Measurements from ENCODE around the gene GAB4. TPM values are rescaled to one million over a fixed set of nuclear protein-coding genes. Genes with fewer than 3 reads are reported as not detected.

GAB4 gene
- total RNA-seq, 2 experiments from 2014 or later, result not detected

DNA sequence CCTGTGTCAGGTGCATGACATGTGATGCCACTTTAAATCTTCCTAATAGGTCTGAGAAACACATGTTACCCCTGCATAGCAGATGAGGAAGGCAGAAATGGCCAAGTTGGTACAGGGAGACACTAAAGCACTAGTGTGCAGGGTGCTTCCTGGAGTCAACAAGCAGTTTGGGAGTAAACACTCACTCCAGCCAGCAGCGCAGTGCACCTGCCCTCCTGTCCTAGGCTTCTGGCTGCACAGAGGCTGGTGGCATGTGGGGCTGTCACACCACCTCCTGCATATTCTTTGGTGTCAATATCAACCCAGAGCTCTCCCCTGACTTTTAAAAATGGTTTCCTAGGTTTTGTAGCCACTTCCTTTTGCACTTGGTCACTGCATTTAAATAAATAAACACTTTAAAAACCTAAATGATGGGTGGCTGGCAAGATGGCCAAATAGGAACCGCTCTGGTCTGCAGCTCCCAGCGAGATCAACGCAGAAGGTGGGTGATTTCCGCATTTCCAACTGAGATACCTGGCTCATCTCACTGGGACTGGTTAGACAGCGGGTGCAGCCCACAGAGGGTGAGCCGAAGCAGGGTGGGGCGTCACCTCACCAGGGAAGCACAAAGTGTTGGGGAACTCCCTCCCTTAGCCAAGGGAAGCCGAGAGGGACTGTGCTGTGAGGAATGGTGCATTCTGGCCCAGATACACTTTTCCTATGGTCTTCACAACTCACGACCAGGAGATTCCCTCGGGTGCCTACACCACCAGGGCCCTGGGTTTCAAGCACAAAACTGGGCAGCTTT, 33.5 kb downstream of the GAB4 start:
- Mint-ChIP-seq H3K36me3 (ENCODE audit: low read depth) (no peaks in the 10 kb centered on the region), H3K4me3 (no peak overlapping the region), H3K4me1 (peaks cover 9% of the 10 kb centered on the region), H3K9me3 (ENCODE audit: low read depth) (no peaks in the 10 kb centered on the region), H3K27me3 (peaks cover 32% of the 10 kb centered on the region), H3K27ac (no peak overlapping the region)
- CTCF ChIA-PET, result no interaction called here
- ATAC-seq, result no peak
- intact Hi-C loops (cut with DNase I, micrococcal nuclease), result no loop called here
- POLR2A ChIA-PET, result no interaction called here
- DNase-seq, result no peak

DNA sequence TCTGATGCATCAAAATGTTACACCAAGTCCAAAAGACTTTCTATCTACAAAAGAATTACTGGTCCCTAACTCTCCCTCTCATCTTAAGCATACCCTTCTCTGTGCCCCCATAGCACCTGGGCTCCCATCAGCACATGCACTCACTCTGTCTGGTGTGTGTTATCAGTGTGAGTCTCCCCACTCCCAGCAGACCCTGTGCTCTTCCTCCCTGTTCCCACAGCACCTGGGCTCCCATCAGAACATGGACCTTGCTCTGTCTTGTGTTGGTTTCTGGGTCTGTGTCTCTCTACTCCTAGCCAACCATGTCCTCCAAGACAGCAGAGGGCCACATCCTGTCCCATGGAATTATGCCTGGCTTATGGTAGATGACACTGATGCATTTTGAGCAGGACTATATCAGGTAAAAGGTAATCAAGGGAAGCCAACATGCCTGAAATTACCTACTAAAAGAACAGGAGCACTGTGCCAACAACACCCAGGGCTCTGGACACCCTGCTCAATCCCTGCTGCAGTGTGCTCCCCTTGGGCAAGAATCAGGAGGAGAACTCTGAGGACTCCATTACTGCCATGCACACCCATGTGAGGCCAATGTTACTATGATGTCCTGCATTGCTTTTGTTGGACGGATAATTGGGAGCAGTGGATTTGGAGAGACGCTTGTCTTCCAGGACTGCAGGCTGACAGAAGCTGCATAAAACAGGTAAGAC, 34.3 kb downstream of the GAB4 start:
- H3K9me3 Mint-ChIP-seq (ENCODE audit: low read depth), result no peaks in the 10 kb centered on the region
- no peak overlapping the region for H3K27ac Mint-ChIP-seq
- intact Hi-C loops (cut with DNase I, micrococcal nuclease), result no loop called here
- H3K4me3 Mint-ChIP-seq, result no peak overlapping the region
- ChIA-PET CTCF (no interaction called here), POLR2A (no interaction called here)
- H3K27me3 Mint-ChIP-seq, result peaks cover 30% of the 10 kb centered on the region
- ATAC-seq, result no peak
- no peak for DNase-seq
- no peaks in the 10 kb centered on the region for H3K36me3 Mint-ChIP-seq (ENCODE audit: low read depth)
- peaks cover 9% of the 10 kb centered on the region for H3K4me1 Mint-ChIP-seq

DNA sequence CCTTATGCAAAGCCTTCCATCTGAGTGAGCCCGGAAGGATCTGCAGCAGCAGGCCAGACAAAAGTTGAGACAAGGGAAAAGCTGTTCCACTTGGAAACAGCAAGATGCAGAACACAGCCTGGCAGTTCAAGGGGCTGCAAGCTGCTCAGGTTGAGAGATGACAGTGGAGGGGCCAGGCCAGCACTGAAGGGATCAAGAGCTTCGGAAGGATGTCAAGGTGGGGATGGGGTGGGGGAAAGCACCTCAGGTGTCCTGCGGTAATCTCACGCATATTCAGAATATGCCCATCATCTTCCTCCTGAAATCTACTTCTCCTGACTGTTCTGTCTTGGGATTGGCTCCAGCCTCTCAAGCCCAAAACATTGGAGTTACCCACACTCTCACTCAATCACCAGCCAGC, 35.7 kb downstream of the GAB4 start:
- intact Hi-C loops (cut with DNase I, micrococcal nuclease), result no loop called here
- ATAC-seq, result no peak
- Mint-ChIP-seq H3K4me3 (no peak overlapping the region), H3K9me3 (ENCODE audit: low read depth) (no peaks in the 10 kb centered on the region), H3K27me3 (peaks cover 25% of the 10 kb centered on the region), H3K36me3 (ENCODE audit: low read depth) (no peaks in the 10 kb centered on the region), H3K27ac (no peak overlapping the region), H3K4me1 (peaks cover 9% of the 10 kb centered on the region)
- DNase-seq, result no peak
- POLR2A ChIA-PET, result no interaction called here
- CTCF ChIA-PET, result interaction anchor here (0.7 kb wide), 1 partner anchor 317 kb away, joined by 3 read pairs; no protein-coding TSS in a partner anchor

DNA sequence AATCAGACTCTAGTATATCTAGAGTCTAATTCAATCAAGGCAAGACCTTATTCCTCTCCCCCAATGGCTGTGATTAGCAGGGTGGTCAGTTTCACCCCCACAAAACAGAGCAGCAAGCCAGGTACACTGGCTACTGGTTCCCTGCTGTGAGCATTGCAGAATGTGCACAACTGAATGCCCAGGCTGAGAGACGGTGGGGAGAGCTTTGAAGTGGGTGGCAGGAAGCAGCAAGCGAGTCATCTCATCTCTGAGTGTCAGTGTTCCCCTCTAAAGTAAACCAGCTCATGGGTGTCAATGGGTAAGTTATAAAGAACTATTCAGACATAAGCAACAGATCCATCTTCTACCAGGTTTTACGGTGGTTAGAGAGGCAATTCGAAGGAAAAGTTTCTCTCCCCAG, 37.6 kb downstream of the GAB4 start:
- Mint-ChIP-seq H3K36me3 (ENCODE audit: low read depth) (no peaks in the 10 kb centered on the region), H3K27ac (no peak overlapping the region), H3K4me1 (peaks cover 9% of the 10 kb centered on the region), H3K4me3 (no peak overlapping the region), H3K9me3 (ENCODE audit: low read depth) (no peaks in the 10 kb centered on the region), H3K27me3 (peaks cover 15% of the 10 kb centered on the region)
- intact Hi-C loops (cut with DNase I, micrococcal nuclease), result no loop called here
- POLR2A ChIA-PET, result interaction anchor here (0.6 kb wide), 1 partner anchor 52 kb away, joined by 8 read pairs; no protein-coding TSS in a partner anchor
- ATAC-seq (peak; percentile 92), DNase-seq (peak; percentile 45)
- CTCF ChIA-PET, result no interaction called here

DNA sequence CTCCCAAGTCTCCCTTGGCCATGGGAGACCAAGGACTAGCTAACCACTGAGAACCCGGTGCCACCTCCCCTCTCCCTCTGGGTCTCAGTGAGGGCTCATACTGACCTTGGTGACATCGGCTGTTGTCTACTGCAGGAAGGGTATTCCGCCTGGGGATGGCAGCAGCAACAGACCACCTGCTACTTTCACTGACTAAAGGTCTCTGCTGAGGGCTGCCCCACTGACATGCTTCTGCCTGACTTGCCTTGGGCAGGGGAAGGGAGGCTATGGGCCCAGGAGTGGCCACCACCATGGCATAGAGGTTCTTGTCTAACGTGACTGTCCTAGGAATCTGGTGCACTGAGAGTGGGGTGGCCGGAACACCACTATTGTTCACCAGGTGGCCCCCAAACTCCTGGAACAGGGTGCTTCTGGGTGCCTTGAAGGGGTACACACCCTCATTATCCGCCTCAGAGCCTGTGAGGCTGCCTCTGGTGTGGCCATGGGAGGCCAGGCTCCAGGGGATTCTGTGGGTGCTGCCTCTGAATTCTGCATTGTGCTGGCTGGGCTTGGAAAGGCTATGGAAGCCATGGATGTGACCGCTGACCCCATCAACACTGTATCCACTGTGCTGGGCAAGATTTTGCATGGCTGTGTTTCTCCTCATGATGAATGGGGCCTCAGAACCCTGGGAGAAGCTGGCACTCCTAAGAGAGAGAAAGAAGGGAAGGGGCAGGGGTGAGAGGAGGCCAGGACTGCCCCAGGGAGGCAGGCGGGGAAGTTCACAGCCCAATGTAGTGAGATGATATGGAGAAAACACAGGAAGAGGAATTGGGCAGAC, 38.3 kb downstream of the GAB4 start:
- Mint-ChIP-seq H3K27ac (no peak overlapping the region), H3K4me3 (no peak overlapping the region), H3K27me3 (peaks cover 15% of the 10 kb centered on the region), H3K9me3 (ENCODE audit: low read depth) (no peaks in the 10 kb centered on the region), H3K4me1 (peaks cover 9% of the 10 kb centered on the region), H3K36me3 (ENCODE audit: low read depth) (no peaks in the 10 kb centered on the region)
- intact Hi-C loops (cut with DNase I, micrococcal nuclease), result no loop called here
- no peak for DNase-seq
- ChIA-PET CTCF (no interaction called here), POLR2A (interaction anchor here (0.6 kb wide), 1 partner anchor 51 kb away, joined by 8 read pairs; no protein-coding TSS in a partner anchor)
- ATAC-seq, result no peak

DNA sequence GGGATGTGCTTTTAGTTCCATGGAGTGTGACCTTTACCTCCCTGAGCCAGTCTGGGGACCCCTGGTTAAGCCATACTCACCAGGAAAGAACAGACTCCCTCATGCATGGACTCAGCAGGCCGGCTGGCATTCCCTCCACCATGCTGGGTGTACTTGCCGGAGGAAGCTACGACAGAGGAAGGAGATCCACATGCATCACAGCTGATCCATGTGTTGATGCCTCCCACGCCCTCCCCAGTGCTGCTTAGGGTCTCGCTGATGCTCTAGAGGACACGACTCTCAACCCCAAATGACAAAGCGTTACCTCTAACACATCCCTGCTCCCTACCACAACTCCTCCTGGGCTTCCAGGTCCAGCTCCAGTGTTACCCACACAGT, 39.8 kb downstream of the GAB4 start:
- Mint-ChIP-seq H3K9me3 (ENCODE audit: low read depth) (no peaks in the 10 kb centered on the region), H3K36me3 (ENCODE audit: low read depth) (no peaks in the 10 kb centered on the region), H3K4me1 (peaks cover 9% of the 10 kb centered on the region), H3K27ac (no peak overlapping the region), H3K4me3 (no peak overlapping the region), H3K27me3 (peaks cover 9% of the 10 kb centered on the region)
- intact Hi-C loops (cut with DNase I, micrococcal nuclease), result no loop called here
- no peak for ATAC-seq
- CTCF ChIA-PET, result no interaction called here
- POLR2A ChIA-PET, result no interaction called here
- no peak for DNase-seq

DNA sequence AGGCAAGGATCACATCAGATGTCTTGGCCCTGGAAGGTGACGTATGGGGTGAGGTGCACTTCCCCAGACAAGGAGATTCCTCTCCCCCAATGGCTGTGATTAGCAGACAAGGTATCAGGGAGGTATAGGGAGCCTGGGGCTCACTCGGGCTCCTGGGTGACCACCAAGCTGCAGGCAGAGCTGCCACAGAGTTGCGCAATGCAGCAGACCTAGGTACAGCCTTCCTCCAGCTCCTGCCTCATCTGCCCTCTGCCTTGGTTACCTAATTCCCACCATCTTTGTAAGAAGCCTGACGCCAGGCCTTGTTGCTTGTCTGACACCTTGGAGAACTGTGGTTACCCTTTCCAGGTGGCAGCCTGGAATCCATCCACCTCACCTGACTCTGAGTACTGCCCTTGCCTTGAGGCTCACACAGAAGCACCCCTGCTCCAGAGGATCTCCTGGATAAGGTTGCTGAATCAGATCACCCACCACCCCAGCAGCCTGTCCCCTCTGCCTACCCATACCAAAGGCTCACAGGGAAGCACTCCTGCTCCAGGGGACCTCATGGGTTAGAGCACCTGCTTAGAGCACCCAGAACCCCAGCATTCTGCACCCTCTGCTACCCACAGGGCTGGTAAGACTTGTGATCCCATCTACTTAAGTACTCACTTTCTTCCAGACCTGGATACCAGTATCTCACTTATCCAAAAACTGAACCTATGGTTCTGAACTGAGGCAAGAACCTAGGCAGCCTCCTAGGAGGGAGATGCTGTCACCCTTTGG, 40.4 kb downstream of the GAB4 start:
- CTCF ChIA-PET, result no interaction called here
- Mint-ChIP-seq H3K36me3 (ENCODE audit: low read depth) (no peaks in the 10 kb centered on the region), H3K9me3 (ENCODE audit: low read depth) (no peaks in the 10 kb centered on the region), H3K4me3 (no peak overlapping the region), H3K4me1 (peaks cover 9% of the 10 kb centered on the region), H3K27ac (no peak overlapping the region), H3K27me3 (peaks cover 7% of the 10 kb centered on the region)
- intact Hi-C loops (cut with DNase I, micrococcal nuclease), result no loop called here
- DNase-seq (no peak), ATAC-seq (no peak)
- POLR2A ChIA-PET, result no interaction called here

DNA sequence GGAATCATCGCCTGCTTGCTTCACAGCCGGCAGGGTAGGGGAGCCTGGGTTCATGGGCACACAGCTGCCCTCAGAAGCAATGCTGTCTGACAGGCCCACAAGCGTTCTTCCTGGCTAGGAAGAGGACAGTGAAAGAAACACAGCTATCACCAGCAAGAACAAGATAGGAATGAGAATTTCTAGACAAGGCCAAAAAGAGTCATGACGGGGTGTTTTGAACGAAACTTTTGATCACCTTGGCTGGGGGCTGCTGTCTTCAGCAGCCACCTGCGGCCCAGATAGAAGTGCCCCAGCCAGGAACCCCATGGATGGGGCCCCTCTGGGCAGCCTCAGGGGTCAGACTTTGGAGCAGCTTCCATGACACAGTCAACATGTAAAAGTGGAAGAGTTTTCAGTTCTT, 41.8 kb downstream of the GAB4 start:
- no peaks in the 10 kb centered on the region for H3K9me3 Mint-ChIP-seq (ENCODE audit: low read depth)

DNA sequence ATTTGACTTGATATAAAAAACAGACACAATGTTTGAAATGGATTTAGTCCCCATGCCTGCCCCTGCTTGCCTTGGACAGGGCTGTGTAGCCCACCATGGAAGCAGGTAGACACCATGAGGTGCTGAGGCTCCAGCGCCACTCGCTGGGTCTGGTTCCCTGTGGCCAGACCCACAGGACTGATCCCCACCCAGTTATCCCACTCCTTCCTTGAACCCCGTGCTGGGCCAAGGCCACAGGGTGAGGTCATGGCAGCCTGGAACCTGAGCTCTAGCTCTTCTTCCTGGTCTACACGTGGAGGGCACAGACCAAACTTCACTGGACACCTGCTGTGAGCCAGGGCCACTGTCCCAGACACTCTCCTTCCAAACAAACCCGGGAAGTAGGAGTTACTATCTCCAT, 42.5 kb downstream of the GAB4 start:
- Mint-ChIP-seq H3K27ac (no peak overlapping the region), H3K4me3 (no peak overlapping the region), H3K36me3 (ENCODE audit: low read depth) (no peaks in the 10 kb centered on the region), H3K4me1 (peaks cover 8% of the 10 kb centered on the region), H3K9me3 (ENCODE audit: low read depth) (no peaks in the 10 kb centered on the region), H3K27me3 (no peaks in the 10 kb centered on the region)
- ChIA-PET CTCF (no interaction called here), POLR2A (no interaction called here)
- intact Hi-C loops (cut with DNase I, micrococcal nuclease), result no loop called here
- no peak for ATAC-seq
- no peak for DNase-seq

More for the DNA sequence above, 41.8 kb downstream of the GAB4 start:
- intact Hi-C loops (cut with DNase I, micrococcal nuclease), result no loop called here
- Mint-ChIP-seq H3K4me1 (peaks cover 9% of the 10 kb centered on the region), H3K36me3 (ENCODE audit: low read depth) (no peaks in the 10 kb centered on the region), H3K27ac (no peak overlapping the region), H3K4me3 (no peak overlapping the region), H3K27me3 (no peaks in the 10 kb centered on the region)
- POLR2A ChIA-PET, result no interaction called here
- no peak for DNase-seq
- CTCF ChIA-PET, result no interaction called here
- no peak for ATAC-seq

DNA sequence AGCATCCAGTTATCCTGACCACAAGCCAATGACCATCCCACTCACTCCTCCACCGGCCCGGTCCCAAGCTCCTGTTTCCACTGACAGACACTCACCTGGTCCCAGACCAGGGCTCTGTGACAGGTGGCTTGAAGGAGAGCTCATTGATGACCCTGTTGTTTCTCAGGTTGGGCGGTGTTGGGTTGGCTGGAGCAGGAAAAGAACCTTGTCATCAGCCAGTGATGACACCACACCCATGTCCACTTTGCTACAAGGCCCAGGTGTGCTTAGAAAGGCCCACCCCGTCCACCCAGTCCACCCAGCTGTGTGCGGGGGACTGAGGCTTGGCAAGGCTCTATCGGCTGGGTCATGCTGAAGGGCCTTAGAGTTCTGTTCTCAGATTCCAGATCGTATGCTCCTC, 42.9 kb downstream of the GAB4 start:
- no peak overlapping the region for H3K4me3 Mint-ChIP-seq
- ATAC-seq (no peak), DNase-seq (no peak)
- H3K36me3 Mint-ChIP-seq (ENCODE audit: low read depth), result no peaks in the 10 kb centered on the region
- intact Hi-C loops (cut with DNase I, micrococcal nuclease), result no loop called here
- ChIA-PET CTCF (no interaction called here), POLR2A (no interaction called here)
- H3K4me1 Mint-ChIP-seq, result peaks cover 3% of the 10 kb centered on the region
- no peak overlapping the region for H3K27ac Mint-ChIP-seq
- no peaks in the 10 kb centered on the region for H3K9me3 Mint-ChIP-seq (ENCODE audit: low read depth)
- no peaks in the 10 kb centered on the region for H3K27me3 Mint-ChIP-seq

DNA sequence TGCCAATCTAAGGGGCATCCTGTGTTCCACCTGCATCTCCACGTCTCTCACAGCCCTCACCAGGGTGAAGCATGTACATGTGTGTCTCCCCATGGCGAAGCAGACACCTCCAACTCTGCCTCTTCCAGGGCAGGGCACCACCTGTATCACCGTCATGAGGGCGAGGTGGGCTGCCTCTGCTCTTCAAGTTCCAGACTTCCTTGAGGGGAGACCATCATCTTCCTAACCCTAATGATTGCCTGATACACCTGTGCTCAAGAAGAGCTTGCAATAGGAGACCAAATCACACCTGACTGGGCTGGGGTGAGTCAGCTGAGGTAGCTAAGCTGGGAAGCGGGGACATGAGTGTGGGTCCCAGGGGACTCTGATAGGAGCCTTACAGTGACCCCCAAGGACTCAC, 43.7 kb downstream of the GAB4 start:
- Mint-ChIP-seq H3K4me3 (no peak overlapping the region), H3K27ac (no peak overlapping the region), H3K9me3 (ENCODE audit: low read depth) (no peaks in the 10 kb centered on the region), H3K36me3 (ENCODE audit: low read depth) (no peaks in the 10 kb centered on the region), H3K4me1 (no peaks in the 10 kb centered on the region), H3K27me3 (no peaks in the 10 kb centered on the region)
- no peak for ATAC-seq
- ChIA-PET POLR2A (no interaction called here), CTCF (interaction anchor here (1.3 kb wide), 1 partner anchor 12 kb away, joined by 5 read pairs; no protein-coding TSS in a partner anchor)
- DNase-seq, result no peak
- intact Hi-C loops (cut with DNase I, micrococcal nuclease), result no loop called here
